Measurements from ENCODE around the gene SCYL2. TPM values are rescaled to one million over a fixed set of nuclear protein-coding genes. Genes with fewer than 3 reads are reported as not detected.

The SCYL2 gene
- total RNA-seq, 1 donor from 2014 or later: 73.3 TPM

GRCh38 chr12:100371146-100371545 is 104.2 kb downstream of the SCYL2 start:
- peaks cover 4% of the 10 kb centered on the region for H3K27me3 Mint-ChIP-seq
- H3K9me3 Mint-ChIP-seq (ENCODE audit: low read depth): peaks cover 4% of the 10 kb centered on the region
- H3K4me3 Mint-ChIP-seq (ENCODE audit: low read depth): no peak overlapping the region
- no peak for TF ChIP-seq CTCF (IDR thresholded peaks at IDR 0.05; ENCODE audit: unreplicated experiment)
- H3K27ac Mint-ChIP-seq: no peak overlapping the region
- H3K36me3 Mint-ChIP-seq (ENCODE audit: insufficient read depth): no peaks in the 10 kb centered on the region
- H3K4me1 Mint-ChIP-seq (ENCODE audit: low read depth): peaks cover 3% of the 10 kb centered on the region
- DNase-seq (ENCODE audit: low spot score, unreplicated experiment): no peak

- H3K4me1 Mint-ChIP-seq (ENCODE audit: low read depth): peaks cover 3% of the 10 kb centered on the region
- no peak for DNase-seq (ENCODE audit: low spot score, unreplicated experiment)
- H3K9me3 Mint-ChIP-seq (ENCODE audit: low read depth): peaks cover 4% of the 10 kb centered on the region
- no peak overlapping the region for H3K27ac Mint-ChIP-seq
- no peak overlapping the region for H3K4me3 Mint-ChIP-seq (ENCODE audit: low read depth)
- no peak for TF ChIP-seq CTCF (IDR thresholded peaks at IDR 0.05; ENCODE audit: unreplicated experiment)
- H3K36me3 Mint-ChIP-seq (ENCODE audit: insufficient read depth): no peaks in the 10 kb centered on the region
- H3K27me3 Mint-ChIP-seq: peaks cover 4% of the 10 kb centered on the region
These were observed 106.1 kb downstream of the SCYL2 start for GRCh38 chr12:100372853-100373640.

- Mint-ChIP-seq H3K27me3 (peaks cover 4% of the 10 kb centered on the region), H3K4me3 (ENCODE audit: low read depth) (no peak overlapping the region), H3K4me1 (ENCODE audit: low read depth) (peaks cover 4% of the 10 kb centered on the region), H3K36me3 (ENCODE audit: insufficient read depth) (no peaks in the 10 kb centered on the region), H3K27ac (no peak overlapping the region), H3K9me3 (ENCODE audit: low read depth) (no peaks in the 10 kb centered on the region)
- no peak for DNase-seq (ENCODE audit: low spot score, unreplicated experiment)
- TF ChIP-seq CTCF (IDR thresholded peaks at IDR 0.05; ENCODE audit: unreplicated experiment): no peak
These were observed 108.2 kb downstream of the SCYL2 start for GRCh38 chr12:100375038-100375735.

- TF ChIP-seq CTCF (IDR thresholded peaks at IDR 0.05; ENCODE audit: unreplicated experiment): no peak
- no peaks in the 10 kb centered on the region for H3K9me3 Mint-ChIP-seq (ENCODE audit: low read depth)
- H3K36me3 Mint-ChIP-seq (ENCODE audit: insufficient read depth): no peaks in the 10 kb centered on the region
- H3K4me1 Mint-ChIP-seq (ENCODE audit: low read depth): peaks cover 2% of the 10 kb centered on the region
- no peak overlapping the region for H3K4me3 Mint-ChIP-seq (ENCODE audit: low read depth)
- no peak overlapping the region for H3K27ac Mint-ChIP-seq
- no peak for DNase-seq (ENCODE audit: low spot score, unreplicated experiment)
- peaks cover 4% of the 10 kb centered on the region for H3K27me3 Mint-ChIP-seq
These were observed 109.2 kb downstream of the SCYL2 start for GRCh38 chr12:100376161-100376560.

GRCh38 chr12:100381379-100381778 is 114.4 kb downstream of the SCYL2 start:
- H3K9me3 Mint-ChIP-seq (ENCODE audit: low read depth): no peaks in the 10 kb centered on the region
- no peak for DNase-seq (ENCODE audit: low spot score, unreplicated experiment)
- no peaks in the 10 kb centered on the region for H3K27me3 Mint-ChIP-seq
- no peak for TF ChIP-seq CTCF (IDR thresholded peaks at IDR 0.05; ENCODE audit: unreplicated experiment)
- H3K4me3 Mint-ChIP-seq (ENCODE audit: low read depth): no peak overlapping the region
- peaks cover 3% of the 10 kb centered on the region for H3K4me1 Mint-ChIP-seq (ENCODE audit: low read depth)
- H3K36me3 Mint-ChIP-seq (ENCODE audit: insufficient read depth): no peaks in the 10 kb centered on the region
- H3K27ac Mint-ChIP-seq: no peak overlapping the region
